ENCODE measurements around the gene PEX12.
"Not testable (repeated sequence)": the region's sequence is repeated elsewhere in the genome, so short reads cannot be mapped to it uniquely, and the experiment has no call there.

PEX12 gene

DNA sequence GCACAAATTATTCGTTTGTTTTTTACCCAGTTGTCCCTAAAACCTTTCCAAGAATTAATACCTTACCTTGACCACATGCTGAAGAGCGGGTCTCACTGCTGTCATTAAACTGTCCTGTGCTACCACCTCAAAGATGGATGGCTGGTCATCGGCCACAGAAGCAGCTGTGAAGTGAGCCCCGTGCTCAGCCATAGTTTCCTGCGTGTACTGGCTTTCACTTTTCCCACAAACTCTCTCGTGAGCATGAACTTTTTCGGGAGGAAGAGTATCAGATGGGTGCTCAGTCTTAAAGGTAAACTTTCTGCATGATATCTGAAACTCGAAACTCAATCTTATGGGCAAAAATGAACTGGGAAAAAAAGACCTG lies 558 bp downstream of the PEX12 start:
- DNase-seq: no peak

DNA sequence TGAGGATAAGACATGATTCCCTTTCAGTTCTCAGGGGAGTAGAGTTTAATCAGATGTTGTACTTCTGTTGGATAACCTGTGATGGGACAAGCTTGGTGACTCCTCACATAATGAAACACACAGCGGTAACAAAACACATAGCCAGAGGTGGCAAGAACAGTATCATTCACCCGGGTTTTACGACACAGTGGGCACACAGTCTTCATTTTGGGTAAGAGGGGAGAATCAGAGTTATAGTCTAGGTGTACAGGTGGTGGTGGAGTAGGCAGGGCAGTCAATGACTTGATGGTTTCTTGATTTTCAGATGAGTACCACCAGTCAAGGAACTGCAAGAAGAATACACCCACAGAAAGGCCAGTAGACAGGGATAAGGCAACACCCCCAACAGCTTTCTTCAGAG lies 2.6 kb downstream of the PEX12 start:
- no peak for DNase-seq

DNA sequence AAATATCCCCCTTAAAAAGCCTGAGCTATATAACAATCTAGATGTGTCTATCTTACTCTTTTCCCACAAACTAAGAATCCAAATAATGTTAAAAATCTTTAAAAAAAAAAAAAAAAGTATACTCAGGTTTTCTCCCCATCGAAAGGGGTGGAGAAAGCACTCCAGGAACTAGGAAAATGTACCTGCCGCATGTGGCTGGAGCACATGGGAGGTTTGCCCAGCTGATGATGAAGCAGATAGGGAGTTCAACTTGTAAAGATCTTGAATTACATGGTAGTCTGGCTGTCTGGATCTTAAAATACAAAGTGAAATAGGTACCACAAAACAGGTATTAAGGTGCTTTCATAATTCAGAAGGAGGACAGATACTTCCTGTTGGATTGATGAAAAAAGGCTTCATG lies 9.0 kb downstream of the PEX12 start:
- DNase-seq: no peak

DNA sequence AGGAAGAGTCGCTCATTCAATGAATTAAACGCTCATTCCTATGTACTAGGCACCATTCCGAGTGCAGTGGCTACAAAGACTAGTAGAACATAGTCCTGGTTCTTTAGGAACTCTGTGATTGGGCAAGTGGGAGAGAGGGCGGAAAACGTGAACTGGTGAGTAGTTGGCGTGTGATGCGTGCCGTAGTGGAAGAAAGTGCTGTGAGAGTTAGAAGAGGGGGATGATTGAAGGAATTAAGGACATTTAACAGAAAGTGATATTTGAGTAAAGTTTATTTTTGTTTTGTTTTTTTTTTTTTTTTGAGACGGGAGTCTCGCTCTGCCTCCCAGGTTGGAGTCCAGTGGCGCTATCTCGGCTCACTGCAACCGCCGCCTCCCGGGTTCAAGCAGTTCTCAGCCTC lies 9.8 kb downstream of the PEX12 start:
- DNase-seq: no peak

DNA sequence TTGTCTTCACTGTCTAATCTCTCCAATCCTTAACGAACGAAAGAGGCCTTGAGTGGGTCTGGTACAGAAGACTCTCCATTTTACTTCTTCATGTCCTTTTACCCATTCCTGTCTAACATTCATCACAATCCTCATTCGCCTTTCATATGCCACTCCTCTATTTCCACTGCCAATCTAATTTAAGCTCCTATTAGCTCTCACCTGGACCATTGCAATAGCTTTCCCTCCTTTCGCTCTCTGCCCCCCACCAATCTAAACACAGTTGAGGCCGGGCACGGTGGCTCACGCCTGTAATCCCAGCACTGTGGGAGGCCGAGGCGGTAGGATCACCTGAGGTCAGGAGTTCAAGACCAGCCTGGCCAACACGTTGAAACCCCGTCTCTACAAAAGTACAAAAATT lies 11.4 kb downstream of the PEX12 start:
- no peak for DNase-seq

DNA sequence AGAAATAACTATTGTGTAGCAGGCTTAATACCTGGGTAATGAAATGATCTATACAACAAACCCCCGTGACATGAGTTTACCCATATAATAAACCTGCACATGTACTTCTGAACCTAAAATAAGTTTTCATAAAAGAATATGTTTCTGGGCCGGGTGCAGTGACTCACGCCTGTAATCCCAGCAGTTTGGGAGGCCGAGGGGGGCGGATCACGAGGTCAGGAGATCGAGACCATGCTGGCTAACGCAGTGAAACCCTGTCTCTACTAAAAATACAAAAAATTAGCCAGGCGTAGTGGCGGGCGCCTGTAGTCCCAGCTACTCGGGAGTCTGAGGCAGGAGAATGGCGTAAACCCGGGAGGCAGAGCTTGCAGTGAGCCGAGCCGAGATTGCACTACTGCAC lies 15.2 kb downstream of the PEX12 start:
- not testable (repeated sequence) for DNase-seq

DNA sequence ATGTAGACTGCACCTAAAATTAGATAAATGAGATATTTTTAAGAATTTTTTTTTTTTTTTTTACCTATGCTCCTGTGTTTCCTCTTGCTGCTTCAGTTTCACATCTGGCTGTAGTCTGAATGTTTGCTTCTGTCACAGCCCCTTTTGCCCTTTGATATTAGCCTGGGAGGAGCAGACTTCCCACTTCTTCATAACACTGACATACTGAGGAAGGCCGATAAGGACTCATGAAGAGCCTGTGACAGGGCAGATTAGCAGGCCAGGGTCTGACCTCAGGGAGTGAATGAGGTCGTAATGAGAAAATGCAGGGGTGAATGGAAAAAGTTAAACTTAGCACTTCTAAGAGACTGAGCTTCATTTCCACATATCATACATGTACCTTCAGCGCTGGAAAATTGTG lies 17.7 kb downstream of the PEX12 start, which contains the start of gene SLFN14:
SLFN14 (minus strand) TSS at position 117 of the 400 bp plus-strand sequence. CDS start 2,757 bp downstream, outside the sequence.
- no peak for DNase-seq

DNA sequence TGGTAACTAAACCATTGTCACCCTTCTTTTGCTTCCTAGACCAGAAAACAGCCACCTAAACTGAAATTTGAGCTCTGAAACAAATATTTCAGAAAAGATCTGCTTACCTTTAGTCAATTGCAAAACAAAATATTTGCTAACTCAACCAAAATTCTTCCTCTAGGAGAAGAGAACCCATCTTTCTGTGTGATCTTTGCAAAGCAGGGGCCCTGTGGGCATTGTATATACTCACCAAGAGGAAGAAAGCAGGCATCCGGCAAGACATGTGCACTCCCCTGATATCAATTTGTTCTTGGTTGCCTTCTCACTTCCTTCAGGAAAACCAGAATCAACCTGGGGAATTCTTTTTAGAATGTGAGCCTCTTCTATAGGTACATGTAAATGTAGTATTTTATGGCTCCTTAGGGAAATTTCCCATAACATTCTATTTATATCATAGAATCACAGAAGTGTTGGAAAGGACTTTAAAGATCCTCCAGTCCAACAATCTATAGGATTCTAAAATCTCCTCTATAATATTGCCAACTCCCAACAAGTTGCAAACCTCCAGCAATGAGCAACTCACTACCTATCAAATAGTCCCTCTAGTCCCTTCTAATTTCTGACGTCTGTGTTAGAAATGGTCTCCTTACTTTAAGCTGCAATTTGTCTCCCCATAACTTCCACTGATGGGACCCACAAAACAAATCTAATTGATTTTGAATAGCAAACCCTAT lies 18.7 kb downstream of the PEX12 start:
- DNase-seq: no peak

DNA sequence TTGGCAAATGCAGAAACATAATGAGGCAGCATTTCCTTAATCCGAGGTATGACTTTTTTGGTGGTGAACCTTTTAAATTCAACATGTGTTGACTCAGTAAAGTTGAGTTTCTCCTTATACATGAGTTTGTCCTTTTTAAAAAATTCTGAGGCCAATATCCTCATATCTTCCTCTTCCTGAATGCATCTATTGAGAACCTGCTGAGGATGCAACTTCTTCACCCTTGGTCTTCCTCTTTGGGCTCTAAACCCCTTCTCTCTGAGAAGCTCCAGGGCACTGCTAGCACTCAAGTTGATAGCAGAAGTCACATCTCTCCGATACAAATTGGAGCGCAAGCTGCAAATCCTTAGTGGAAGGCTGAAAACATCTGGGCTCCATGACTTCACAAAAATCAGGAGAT lies 21.0 kb downstream of the PEX12 start:
- no peak for DNase-seq

DNA sequence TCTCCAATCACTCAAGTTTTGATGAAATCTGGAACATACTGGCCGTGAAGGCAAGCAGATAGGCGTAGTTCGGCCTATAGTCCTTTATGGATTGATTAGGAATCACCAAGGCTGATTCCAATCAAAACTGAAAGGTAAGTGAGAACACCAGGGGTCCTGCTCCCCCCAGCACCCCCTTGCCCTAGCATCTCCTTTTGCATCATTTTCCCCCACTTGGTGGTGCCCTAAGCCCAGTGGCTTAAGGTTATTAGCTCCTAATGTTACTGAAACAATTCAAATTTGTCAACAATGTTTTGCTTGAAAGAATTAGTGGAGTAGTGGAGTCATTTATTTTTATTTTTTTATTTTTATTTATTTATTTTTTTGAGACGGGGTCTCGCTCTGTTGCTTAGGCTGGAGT lies 22.7 kb downstream of the PEX12 start:
- no peak for DNase-seq

DNA sequence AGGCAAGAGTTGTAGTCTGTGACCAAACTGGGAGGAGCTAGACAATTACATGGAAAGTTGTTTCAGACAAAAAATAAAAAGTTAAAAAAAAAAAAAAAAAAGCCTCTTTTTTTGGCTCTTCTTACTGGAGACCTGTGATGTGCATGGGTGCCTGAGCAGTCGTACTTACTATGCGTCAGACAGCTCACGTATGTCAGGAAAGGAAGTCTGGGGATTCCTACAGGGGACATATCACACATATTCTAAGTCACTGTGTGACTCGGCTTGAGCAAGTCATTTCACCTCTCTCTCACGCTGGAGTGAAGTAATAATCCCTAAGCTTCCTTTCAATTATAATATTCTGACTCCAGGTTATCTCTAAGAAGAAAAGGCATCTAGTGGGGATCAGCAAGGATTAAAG lies 23.7 kb downstream of the PEX12 start:
- no peak for DNase-seq

DNA sequence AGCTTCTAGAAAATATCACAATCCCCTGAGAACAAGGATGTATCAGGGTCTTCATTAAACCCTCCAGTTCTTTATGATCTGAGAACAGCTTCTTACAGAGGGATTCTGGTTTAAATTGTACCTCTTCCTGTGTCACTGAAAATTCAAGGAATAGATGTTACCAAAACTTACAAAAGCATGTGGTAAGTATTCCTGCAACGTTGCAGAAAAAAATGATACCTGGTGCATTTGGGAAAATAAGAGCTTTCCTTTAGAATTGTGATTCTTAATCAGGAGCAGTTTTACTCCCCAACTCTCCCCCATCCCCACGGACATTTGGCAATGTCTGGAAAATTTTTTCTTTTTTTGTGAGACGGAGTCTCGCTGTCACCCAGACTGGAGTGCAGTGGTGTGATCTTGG lies 25.1 kb downstream of the PEX12 start:
- no peak for DNase-seq

DNA sequence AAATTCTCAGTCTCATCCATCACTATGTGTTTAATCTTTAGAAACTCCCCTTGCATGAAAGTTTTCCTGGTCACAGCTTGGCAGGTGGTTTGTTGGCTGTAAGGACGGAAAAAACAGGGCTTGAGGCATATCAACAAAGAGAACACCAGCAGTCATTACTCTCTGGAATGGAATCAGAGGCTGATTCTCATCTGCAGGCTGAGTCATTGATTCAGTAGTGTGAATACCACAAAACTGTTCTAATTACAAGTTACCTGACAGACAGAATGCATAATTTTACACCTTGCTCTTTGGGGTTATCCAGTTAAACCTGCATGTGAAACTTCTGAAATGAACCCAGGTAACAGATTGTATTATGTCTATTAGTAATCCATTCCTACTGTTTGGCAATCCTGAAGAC lies 29.4 kb downstream of the PEX12 start:
- DNase-seq: no peak

DNA sequence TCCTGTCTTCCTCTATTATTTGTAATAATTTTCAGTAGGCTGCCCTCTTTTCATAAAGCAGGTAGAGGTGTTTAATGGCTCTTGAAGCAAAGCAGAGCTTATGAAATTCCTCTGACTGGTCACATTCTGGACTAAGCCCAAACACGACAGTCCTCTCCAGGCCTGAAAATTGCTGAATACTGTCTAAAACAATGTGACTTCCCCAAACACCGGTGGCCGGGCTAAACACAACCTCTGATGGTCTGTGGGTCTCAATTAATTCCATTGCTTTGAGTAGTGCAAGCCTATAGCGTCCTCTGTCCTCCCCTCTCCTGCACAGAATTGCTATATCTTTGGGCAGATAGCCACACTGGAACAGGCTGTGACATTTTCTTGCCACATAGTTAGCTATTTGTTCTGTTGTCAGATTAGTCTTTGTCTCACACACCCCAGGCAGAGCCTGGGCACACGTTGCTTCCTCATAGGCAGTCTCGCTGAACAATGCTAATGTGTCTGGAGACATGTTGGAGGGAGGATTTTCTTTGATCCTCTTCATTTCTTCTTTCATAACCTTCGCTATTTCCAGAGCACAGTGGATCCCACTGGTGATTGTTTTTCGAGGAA lies 30.1 kb downstream of the PEX12 start:
- no peak for DNase-seq

DNA sequence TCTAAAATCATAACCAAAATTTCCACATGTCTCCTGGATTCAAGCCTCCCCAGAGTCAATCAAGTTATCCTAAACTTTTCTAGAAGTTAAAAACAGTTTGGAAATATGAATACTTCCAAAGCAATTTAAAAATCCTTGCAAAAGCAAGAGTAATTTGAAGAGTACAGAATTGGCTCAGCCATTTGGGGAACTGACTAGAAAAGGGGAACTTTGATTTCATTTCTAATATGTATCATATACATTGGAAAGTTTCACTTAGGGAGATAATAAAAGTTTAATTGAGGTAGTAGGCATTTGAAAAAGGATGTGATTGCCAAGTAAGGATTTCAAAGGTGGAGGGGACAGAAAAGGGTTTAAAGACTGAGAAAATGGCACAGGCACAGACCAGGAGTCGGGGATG lies 31.9 kb downstream of the PEX12 start:
- no peak for DNase-seq

DNA sequence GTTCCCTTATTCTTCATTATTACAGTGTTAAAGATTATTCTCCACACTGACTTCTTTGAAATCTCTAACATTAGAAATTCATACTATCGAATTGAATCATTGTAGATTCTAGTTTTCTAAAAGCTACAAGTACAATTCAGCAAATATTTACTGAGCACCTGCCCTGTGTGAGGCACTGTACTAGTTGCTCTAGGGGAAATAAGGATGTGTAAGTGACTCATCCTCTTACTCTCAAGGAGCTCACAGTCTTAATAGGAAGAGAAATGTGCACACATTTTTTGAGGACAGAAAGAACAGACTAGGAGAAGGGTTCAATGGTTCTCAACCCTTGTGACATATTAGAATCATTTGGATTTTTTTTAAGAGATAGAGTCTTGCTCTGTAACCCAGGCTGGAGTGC lies 33.2 kb downstream of the PEX12 start:
- no peak for DNase-seq

DNA sequence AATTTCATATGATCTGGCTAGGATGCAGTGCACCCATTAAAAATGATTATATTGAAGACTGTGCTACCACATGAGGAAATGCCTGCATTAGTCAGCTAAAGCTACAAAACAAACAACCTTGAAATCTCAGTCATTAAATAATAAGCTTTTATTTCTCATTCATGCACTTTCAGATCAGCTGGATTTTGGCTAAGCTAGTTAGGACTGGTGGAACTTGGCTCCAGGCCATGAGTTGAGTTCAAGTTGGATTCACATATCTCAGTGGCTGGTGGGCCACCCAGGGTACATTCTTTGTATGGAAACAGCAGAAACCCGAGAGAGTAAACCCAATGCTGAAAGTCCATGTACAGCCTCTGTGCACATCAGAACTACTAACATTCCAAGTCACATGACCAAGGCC lies 34.5 kb downstream of the PEX12 start:
- DNase-seq: no peak

DNA sequence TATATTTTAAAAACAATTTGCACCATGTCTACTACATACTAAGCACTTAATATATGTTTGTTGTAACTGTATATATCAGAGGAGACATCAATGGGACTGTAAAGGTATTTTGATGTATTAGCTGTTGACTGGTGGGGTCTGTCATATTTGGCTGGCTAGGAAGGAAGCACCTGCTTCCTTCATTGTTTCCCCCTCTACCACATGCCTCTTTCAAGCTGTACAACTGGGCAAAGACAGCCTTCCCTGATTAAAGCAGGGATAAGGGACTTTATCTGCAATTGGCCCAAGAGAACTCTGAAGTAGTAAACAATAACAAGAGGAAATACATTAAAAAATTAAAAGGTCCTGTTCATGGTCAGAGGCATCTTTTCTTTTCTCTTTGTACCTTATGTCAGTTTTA lies 35.4 kb downstream of the PEX12 start:
- DNase-seq: no peak

DNA sequence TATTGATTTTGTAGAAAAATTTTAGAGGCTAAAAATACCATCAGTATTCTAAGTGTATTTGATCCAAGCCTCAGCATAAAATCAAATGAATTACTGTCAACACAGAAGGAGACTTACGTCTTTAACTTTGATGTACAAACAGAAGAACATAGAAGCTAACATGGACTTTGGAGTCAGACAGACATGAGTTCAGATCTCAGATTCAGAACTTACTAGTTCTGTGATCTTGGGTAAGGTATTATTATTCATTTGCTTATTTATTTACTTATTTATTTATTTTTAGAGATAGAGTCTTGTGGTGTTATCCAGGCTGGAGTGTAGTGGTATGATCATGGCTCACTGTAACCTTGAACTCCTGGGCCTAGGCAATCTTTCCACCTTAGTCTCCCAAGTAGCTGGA lies 36.9 kb downstream of the PEX12 start:
- DNase-seq: peak; percentile 54

DNA sequence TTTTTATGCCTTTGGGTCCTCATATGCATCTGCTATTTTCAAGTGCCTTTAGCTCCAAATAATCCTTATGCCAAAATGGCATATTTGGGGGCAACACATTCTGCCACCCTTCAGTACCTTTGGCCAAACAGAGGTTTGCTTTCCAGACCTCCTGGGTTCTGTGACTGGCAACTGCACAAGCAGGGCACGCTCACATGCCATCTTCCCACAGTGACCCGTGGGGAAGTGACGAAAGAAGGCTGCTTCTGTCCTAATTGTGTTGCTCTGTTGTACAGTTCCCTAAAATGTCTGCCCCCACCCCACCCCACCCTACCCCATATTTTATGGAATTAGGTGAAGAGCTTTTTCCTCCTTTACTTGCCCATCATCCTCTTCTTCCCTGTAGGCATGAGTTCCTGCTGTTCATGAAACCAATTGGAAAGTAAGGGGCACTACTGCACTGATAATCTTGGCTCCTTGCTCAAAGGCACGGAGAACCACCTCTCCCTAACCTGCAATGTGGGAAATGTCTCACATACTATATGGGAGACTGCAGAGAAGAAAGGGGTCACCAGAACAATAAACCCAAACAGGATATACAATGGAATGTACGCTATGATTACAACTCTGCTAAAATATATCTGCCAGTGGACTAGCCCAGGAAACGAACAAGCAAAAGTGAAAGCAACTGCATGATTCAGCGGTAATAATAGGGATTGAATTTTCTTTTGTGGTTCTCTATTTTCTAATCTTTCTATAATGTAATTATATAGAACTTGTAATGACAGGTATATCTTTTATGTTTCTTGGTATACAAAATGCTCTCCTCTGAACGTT lies 37.6 kb downstream of the PEX12 start:
- DNase-seq: peak; percentile 56

DNA sequence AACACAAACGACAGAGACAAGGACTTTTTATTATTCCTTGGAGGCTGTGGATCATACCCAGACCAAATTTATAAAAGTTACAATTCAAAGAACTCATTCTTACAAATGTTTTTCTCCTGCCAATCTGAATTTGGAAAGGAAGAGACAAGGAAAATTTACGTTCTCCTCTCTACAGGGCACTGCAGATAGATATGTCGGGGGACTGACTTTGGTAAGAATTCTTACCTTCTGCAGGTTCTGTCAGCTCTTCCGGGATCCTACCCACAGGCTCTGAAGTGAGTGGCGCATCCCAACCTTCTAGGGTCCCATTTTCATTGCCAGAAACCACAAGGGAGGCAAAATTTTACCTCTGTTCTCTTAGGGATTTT lies 38.7 kb downstream of the PEX12 start:
- no peak for DNase-seq

DNA sequence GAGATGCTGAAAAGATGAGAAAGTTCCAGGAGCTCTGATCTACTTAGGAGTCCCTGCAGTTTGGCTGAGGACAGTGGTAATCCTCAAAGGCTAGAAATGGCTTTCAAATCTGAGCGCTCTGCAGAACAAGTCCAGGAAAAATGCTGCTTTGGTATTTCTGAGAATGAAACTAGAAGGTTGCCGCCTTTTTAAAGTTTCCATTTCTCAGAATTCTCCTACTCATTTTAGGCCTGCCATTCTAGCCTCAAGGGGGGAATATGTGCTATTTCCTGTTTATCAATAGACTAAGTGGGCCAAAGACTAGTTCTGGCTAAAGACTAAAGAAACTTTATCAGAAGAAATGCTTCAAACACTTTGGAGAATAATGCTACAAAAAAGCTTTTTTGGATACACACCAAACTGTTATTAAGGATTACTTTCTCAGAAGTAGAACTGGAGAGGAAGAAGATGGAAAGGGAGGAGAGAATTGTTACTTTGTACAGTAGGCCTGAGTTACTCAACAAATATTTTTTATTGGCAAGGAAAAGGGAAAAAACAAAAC lies 40.7 kb downstream of the PEX12 start, which contains the start of gene SLFN12L:
SLFN12L (minus strand) TSS at position 78 of the 541 bp plus-strand sequence. CDS start 15,314 bp downstream, outside the sequence.
- DNase-seq: no peak

DNA sequence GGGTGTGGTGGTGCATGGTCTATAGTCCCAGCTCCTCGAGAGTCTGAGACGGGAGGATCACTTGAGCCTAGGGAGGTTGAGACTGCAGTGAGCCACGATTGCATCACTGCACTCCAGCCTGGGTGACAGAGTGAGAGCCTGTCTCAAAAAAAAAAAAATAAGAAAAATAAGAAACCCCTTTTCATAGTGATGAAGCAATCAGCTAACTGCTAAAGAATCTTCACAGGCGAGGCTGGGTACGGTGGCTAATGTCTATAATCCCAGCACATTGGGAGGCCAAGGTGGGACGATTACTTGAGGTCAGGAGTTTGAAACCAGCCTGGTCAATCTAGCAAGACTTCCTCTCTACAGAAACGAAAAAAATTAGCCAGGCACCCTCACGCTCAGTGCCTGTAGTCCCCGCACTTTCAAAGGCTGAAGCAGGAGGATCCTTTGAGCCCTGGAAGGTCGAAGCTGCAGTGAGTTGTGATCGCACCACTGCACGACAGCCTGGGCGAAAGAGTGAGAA lies 41.7 kb downstream of the PEX12 start:
- no peak for DNase-seq

DNA sequence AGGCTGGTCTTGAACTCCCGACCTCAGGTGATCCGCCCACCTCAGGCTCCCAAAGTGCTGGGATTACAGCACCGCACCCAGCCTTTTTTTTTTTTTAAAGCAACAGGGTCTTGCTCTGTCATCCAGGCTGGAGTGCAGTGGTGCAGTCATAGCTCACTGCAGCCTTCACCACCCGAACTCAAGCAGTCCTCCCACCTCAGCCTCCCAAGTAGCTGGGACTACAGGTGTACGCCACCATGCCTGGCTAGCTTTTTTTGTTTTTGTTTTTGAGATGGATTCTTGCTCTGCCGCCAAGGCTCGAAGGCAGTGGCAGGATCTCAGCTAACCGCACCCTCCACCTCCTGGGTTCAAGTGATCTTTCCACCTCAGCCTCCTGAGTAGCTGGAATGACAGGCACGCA lies 43.0 kb downstream of the PEX12 start:
- DNase-seq: not testable (repeated sequence)
